Breast epithelium (tissue), 3 donors: ENCODE measurements around the gene EDC3.
"Not testable (repeated sequence)": the region's sequence is repeated elsewhere in the genome, so short reads cannot be mapped to it uniquely, and the experiment has no call there.

Experiments used
- POLR2A ChIP-seq: fragments of 450-650 bp; IDR thresholded peaks from one replicate; pipeline ENCODE4 v1.6.1; 2016; ENCODE audit warnings: antibody characterized with exemption, mild to moderate bottlenecking, moderate library complexity
- POLR2AphosphoS5 ChIP-seq, 3 donors: sonication (generic); formaldehyde crosslinking; IDR thresholded peaks; one replicate each; pipeline ENCODE4 v1.6.1; 2017; ENCODE audit warnings: antibody characterized with exemption in 3 of 3
- TF ChIP-seq, protein P1 (sequence below), 3 donors: fragments of 450-650 bp; IDR thresholded peaks; one replicate each; pipeline ENCODE4 v1.5.1; 2016 to 2017; ENCODE audit warnings: antibody characterized with exemption in 3 of 3, mild to moderate bottlenecking in 3 of 3, moderate library complexity in 3 of 3

- not testable (repeated sequence) for TF ChIP-seq POLR2A; POLR2AphosphoS5 (IDR thresholded peaks at IDR 0.05)
- TF ChIP-seq, protein P1, sequence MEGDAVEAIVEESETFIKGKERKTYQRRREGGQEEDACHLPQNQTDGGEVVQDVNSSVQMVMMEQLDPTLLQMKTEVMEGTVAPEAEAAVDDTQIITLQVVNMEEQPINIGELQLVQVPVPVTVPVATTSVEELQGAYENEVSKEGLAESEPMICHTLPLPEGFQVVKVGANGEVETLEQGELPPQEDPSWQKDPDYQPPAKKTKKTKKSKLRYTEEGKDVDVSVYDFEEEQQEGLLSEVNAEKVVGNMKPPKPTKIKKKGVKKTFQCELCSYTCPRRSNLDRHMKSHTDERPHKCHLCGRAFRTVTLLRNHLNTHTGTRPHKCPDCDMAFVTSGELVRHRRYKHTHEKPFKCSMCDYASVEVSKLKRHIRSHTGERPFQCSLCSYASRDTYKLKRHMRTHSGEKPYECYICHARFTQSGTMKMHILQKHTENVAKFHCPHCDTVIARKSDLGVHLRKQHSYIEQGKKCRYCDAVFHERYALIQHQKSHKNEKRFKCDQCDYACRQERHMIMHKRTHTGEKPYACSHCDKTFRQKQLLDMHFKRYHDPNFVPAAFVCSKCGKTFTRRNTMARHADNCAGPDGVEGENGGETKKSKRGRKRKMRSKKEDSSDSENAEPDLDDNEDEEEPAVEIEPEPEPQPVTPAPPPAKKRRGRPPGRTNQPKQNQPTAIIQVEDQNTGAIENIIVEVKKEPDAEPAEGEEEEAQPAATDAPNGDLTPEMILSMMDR (IDR thresholded peaks at IDR 0.05) = not testable (repeated sequence)
These were observed 34.5 kb downstream of the EDC3 start for GRCh38 chr15:74661280-74661679.
